HL-60 (cell line): ENCODE data around the gene DLX5.

Experiments
- DNase-seq, 2 experiments: peaks; one replicate each; pipeline ENCODE4 v3.0.0-alpha.2; 2010 to 2020; ENCODE audit warnings: low read depth in 1 of 2, low spot score in 1 of 2
- H3K27ac ChIP-seq: fragments of 250-450 bp; sonication (Bioruptor Pico); replicated peaks from 2 replicates; pipeline ENCODE4 v1.5.1; 2020; ENCODE audit warnings: mild to moderate bottlenecking, moderate library complexity
- H3K27me3 ChIP-seq: fragments of 250-450 bp; sonication (Bioruptor Pico); 2 replicates; pipeline ENCODE4 v1.5.1; 2021; ENCODE audit warnings: mild to moderate bottlenecking, moderate library complexity; ENCODE audit not compliant: insufficient read depth, poor library complexity, severe bottlenecking
- H3K4me3 ChIP-seq: replicated peaks from 2 replicates; pipeline ENCODE4 v1.5.1; 2011; ENCODE audit warnings: mild to moderate bottlenecking, control low read depth, low read length; ENCODE audit not compliant: insufficient read depth
- CTCF ChIP-seq: IDR thresholded peaks from one replicate; pipeline ENCODE4 v1.5.1; 2011; ENCODE audit warnings: low read length, control low read depth, inconsistent platforms; ENCODE audit not compliant: insufficient read depth
- GABPA ChIP-seq: IDR thresholded peaks from 2 replicates; pipeline ENCODE4 v1.6.1; 2012; ENCODE audit warnings: low read depth
- POLR2AphosphoS5 ChIP-seq: IDR thresholded peaks from 2 replicates; pipeline ENCODE4 v1.6.1; 2012; ENCODE audit warnings: low read depth
- REST ChIP-seq: IDR thresholded peaks from 2 replicates; pipeline ENCODE4 v1.6.1; 2012; ENCODE audit warnings: low read depth; ENCODE audit not compliant: insufficient replicate concordance
- SPI1 ChIP-seq: IDR thresholded peaks from 2 replicates; pipeline ENCODE4 v1.6.1; 2012; ENCODE audit warnings: low read depth, mild to moderate bottlenecking, borderline replicate concordance

DLX5 gene

GRCh38 chr7:96977445-96977844 is 47.2 kb downstream of the DLX5 start:
- Histone ChIP-seq H3K27ac (no peak overlapping the region), H3K27me3 (peaks cover 9% of the 10 kb centered on the region), H3K4me3 (no peak overlapping the region)
- DNase-seq, result no peak
- TF ChIP-seq GABPA (no peak), POLR2AphosphoS5 (no peak), REST (no peak), SPI1 (no peak), CTCF (no peak)

- Histone ChIP-seq H3K27me3 (peaks cover 9% of the 10 kb centered on the region), H3K4me3 (no peak overlapping the region), H3K27ac (no peak overlapping the region)
- no peak for DNase-seq
- TF ChIP-seq CTCF (no peak), GABPA (no peak), REST (no peak), POLR2AphosphoS5 (no peak), SPI1 (no peak)
These were observed 48.5 kb downstream of the DLX5 start for GRCh38 chr7:96976106-96976505.

- Histone ChIP-seq H3K4me3 (no peak overlapping the region), H3K27ac (no peak overlapping the region), H3K27me3 (peaks cover 7% of the 10 kb centered on the region)
- no peak for TF ChIP-seq REST
- TF ChIP-seq CTCF, result no peak
- TF ChIP-seq POLR2AphosphoS5, result no peak
- no peak for TF ChIP-seq SPI1
- TF ChIP-seq GABPA, result no peak
- no peak for DNase-seq
These were observed 50.6 kb downstream of the DLX5 start for GRCh38 chr7:96973986-96974385.
